Fibroblast of skin of left quadriceps (primary cell): ENCODE measurements around the gene FXYD3.

ENCODE experiments used
- DNase-seq, 2 experiments: peaks; one replicate each; pipeline ENCODE4 v3.0.0-alpha.2; 2013; ENCODE audit warnings: low read depth in 2 of 2

Gene FXYD3

GRCh38 chr19:35106291-35106583 is 9.4 kb upstream of the FXYD3 start:
- no peak for DNase-seq

DNA sequence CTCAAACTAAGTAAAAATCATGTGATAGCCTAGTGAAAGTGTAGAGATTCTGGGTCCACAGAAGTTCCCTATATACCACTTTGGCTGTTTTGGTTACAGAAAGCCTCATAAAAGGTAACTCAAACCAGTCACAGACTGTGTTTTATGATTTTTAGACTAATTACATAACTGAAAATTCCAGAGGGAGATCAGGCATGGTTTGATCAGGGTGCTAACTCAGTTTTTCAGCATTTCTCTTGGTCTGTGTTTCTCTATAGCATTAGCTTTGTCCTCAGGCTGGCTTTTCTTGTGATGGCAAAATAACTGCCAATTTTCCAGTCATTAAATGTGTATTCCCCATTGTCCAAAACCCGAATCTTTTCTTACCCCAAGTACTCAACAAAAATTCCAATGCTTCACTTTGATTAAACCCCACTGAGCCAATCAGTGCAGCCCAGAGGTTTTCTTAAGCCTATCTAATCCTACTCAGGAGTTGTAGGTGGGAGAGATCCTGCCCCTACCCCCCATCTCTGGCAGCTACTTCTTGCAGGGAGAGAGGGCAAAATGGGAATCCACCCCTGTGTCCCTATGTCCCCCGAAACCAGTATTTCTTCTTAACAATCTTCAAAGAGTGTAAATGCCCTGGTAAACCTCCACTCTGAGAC is 8.6 kb upstream of the FXYD3 start:
- DNase-seq, result no peak

GRCh38 chr19:35107545-35107944 is 8.1 kb upstream of the FXYD3 start:
- DNase-seq, result no peak

DNA sequence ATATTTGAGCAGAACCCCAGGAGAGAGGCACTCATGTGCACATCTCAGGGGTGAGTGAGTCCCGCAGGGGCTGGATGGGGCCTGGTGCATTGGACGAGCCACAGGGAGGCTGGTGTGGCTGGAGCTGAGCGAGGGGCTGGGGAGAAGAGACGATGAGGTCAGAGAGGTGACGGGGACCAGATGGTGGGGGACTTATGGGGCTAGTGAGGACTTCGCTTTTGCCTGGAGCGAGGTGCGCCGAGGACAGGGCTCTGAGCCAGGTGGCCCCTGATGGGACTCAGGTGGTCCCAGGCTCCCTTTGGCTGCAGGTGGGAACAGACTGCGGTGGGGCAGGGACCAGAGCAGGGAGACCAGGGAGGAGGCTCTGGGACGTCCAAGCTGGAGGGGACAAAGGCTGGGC is 6.9 kb upstream of the FXYD3 start:
- no peak for DNase-seq

- DNase-seq, result no peak
Measured at GRCh38 chr19:35109395-35110112, 6.1 kb upstream of the FXYD3 start.

DNA sequence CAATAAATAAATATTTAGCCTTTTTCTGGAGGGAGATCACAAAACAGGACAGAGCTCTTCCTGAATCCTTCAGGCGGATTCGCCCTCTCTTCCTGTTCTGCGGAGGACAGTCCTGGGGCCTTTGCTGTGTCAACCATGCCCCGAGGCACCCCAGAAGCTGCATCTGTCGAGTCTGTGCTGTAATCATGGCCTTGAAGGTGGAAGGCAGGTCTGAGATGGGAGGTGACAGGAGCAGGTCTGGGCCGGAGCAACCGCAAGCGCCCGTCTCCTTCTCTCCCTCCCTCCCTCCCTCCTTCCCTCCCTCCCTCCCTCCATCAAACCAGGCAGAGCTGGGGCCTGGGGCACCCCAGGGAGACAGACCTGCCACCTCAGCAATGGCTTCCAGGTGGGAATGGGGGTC is 4.6 kb upstream of the FXYD3 start:
- no peak for DNase-seq

- DNase-seq, result no peak
Measured at GRCh38 chr19:35112995-35113688, 2.5 kb upstream of the FXYD3 start.

DNA sequence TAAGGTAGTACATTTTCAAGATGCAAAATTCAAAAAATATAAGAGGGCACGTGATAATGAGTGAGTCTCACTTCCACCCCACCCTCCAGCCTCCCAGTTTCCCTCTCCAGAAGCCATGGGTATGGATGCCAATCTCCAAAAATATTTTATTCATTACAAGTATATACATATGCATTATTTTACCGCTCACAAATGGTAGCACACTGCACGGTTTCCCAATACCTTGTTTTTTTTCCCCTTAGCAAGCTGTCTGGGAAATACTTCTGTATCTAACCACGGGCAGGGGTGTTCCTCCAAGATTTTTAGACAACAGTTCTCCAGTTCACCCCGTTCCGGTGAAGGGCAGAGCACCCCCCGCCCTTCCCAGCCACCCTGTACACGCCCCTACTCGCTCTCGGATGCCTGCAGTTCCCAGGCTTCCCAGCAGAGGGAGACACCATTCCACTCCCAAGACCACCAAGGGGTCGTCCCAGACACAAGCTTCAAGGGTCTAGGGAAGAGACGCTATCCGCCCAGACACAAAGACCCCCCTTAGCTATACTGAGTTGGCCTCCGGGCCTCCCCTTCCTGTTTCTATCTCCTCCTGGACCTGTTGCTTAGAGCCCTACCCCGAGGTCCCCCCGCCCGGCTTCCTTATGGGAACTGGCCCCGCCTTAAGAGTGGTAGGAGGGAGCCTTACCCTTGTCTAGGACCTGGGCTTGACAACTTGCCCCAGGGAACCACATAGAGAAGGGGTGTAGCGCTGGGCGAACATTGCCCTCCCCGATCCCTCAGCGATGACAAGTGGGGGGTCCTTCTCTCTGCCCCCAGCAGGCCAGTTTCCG is 1.1 kb upstream of the FXYD3 start:
- peak in 1 of 2 experiments; percentile 19 for DNase-seq

GRCh38 chr19:35116072-35116801 is 614 bp downstream of the FXYD3 start:
- DNase-seq, result no peak

GRCh38 chr19:35117116-35117515 is 1.5 kb downstream of the FXYD3 start:
- no peak for DNase-seq

DNA sequence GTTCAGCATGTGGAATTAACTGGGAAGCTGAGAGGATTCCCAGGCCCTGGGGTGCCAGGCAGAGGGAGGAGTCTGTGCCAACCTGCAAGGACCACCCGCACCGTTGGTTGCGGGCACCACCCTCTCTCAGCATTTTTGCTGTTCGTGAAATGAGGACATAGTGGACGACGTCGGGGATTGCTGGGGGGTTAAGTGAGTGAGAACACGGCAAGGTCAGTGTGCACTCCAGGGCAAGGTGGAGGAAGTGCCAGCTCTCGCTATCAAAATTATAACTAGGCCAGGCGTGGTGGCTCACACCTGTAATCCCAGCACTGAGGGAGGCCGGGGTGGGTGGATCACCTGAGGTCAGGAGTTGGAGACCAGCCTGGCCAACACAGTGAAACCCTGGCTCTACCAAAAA is 2.2 kb downstream of the FXYD3 start:
- no peak for DNase-seq

DNA sequence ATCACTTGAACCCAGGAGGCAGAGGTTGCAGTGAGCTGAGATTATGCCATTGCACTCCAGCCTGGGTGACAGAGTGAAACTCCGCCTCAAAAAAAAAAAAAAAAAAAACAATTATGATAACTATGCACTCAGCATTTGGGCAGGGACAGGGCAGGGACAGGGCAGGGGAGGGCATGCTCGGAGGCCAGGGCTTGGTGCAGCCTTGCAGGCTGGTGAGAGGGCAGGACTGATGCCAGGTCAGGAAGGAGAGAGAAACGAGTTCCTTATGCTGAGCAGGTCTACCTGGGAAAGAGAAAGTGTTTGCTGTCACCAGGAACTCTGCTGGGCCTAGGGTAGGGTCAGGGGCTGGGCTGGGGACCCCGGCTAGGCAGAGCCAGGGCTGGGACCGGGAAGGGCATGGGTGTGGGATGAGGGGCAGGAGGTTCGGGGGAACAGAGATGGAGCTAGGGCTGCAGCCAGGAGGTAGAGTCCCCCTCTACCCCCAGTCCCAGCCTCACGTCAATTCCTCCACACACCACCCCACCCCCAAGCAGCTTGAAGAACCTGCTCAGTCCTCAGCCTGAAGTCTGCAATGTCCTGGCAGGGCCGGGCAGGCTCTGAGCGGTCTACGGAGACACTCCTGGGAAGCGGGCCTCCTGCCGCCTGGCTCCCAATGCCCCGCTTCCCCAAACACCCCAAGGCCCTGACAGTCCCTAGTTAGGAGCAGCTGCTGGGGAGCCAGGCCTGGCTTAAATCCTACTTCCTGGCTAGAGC is 2.8 kb downstream of the FXYD3 start:
- DNase-seq, result no peak

GRCh38 chr19:35119091-35119490 is 3.5 kb downstream of the FXYD3 start:
- DNase-seq, result no peak

DNA sequence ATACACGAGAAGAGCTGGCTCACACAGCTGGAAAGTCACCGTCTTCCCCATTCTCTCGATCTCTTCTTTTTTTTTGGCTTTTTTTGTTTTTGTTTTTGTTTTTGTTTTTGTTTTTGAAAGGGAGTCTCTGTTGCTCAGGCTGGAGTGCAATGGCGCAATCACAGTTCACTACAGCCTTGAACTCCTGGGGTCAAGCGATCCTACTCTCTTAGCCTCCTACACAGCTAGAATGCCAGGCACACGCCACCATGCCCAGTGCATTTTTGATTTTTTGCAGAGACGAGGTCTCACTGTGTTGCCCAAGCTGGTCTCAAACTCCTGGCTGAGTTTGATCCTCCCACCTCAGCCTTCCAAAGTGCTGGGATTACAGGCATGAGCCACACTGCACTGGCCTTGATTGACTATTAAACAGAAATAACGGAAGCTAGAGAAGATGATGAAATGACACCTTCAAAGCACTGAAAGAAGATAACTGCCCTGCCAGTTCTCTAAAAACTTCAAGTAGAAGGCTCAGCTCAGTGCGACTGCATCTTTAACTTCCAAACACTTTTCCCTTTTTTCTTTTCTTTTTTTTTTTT is 4.0 kb downstream of the FXYD3 start:
- no peak for DNase-seq

DNA sequence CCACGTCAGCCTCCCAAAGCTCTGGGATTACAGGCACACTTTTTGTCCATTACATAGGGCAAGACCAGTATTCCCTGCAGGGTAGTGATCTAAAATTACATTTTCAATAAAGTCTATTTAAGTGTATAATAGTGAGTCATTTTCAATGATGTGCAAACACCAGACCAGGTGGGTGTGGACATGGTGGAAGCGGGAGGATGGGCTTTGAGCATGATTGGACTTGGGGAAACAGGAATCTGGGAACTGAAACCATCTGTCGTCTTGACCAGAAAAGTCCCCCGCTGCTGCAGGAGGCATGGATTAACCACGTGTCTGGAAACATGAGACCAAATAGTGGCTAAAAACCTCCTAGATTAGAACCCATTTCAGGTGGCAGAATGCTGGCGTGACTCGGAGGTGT is 4.9 kb downstream of the FXYD3 start:
- peak; percentile 64 to 74 for DNase-seq

GRCh38 chr19:35120898-35121297 is 5.3 kb downstream of the FXYD3 start:
- no peak for DNase-seq

DNA sequence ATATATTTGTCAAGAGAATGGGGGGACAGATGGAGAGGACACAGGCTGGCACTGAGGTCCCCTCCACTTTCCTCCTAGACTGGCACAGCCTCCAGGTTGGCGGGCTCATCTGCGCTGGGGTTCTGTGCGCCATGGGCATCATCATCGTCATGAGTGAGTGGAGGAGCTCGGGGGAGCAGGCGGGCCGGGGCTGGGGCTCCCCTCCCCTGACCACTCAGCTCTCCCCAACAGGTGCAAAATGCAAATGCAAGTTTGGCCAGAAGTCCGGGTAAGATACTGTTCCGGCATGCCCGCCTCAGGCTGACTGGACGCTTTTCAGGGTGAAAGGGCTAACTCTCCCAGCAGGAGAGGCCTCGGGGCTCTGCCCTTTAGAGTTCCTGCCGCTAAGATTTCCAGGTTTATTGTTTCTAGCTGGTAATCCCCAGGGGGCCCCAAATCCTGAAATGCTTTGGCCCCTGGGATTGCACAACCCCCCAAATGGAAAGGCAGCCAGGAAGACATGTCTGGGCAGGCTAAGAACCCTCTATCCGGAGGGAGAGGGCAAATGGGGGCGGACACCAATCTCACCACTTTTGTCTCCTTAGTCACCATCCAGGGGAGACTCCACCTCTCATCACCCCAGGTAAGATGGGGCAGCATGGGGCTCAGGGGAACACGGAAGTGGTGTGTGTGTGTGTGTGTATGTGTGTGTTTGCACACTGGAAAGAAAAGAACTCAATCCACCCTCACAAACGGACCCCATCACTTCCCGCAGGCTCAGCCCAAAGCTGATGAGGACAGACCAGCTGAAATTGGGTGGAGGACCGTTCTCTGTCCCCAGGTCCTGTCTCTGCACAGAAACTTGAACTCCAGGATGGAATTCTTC is 7.3 kb downstream of the FXYD3 start:
- no peak for DNase-seq

DNA sequence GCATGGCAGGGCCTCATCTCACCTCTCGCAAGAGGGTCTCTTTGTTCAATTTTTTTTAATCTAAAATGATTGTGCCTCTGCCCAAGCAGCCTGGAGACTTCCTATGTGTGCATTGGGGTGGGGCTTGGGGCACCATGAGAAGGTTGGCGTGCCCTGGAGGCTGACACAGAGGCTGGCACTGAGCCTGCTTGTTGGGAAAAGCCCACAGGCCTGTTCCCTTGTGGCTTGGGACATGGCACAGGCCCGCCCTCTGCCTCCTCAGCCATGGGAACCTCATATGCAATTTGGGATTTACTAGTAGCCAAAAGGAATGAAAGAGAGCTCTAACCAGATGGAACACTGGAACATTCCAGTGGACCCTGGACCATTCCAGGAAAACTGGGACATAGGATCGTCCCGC is 8.0 kb downstream of the FXYD3 start:
- DNase-seq, result no peak
